OCI-LY7 (cell line): ENCODE results near the gene TMEM178B. TPM values are rescaled to one million over a fixed set of nuclear protein-coding genes. Genes with fewer than 3 reads are reported as not detected.

ENCODE experiments used
- BruUV-seq: library from RNA; stranded (reverse); fragments of 400-500 nt; replicated peaks from 2 replicates; lab custom pipeline; 2021; lab: Mats Ljungman, UMichigan
- CTCF ChIA-PET: fragments of 300-600 bp; sonication (Branson Sonifier 250); formaldehyde crosslinking; loops from one replicate; lab custom pipeline; 2022; ENCODE audit warnings: antibody characterized with exemption; ENCODE audit not compliant: unreplicated experiment; lab: Charles Lee
- POLR2A ChIA-PET: fragments of 300-600 bp; sonication (Branson Sonifier 250); formaldehyde crosslinking; loops from one replicate; lab custom pipeline; 2022; ENCODE audit warnings: antibody characterized with exemption; lab: Charles Lee
- DNase-seq: peaks from one replicate; pipeline ENCODE4 v3.0.0-alpha.2; 2015; ENCODE audit warnings: low spot score
- H2AFZ ChIP-seq: fragments of 200-600 bp; sonication (generic), shearing (Covaris generic); 2 replicates; pipeline ENCODE4 v1.6.1; 2014; ENCODE audit warnings: mild to moderate bottlenecking, antibody characterized with exemption, low read length, moderate library complexity
- H3K27ac ChIP-seq: fragments of 200-600 bp; sonication (generic); 2 replicates; pipeline ENCODE4 v1.5.1; 2014; ENCODE audit warnings: mixed run types, low read depth, mild to moderate bottlenecking, moderate library complexity, low read length, inconsistent platforms; ENCODE audit not compliant: poor library complexity, severe bottlenecking
- H3K36me3 ChIP-seq: fragments of 200-600 bp; sonication (generic); 2 replicates; pipeline ENCODE4 v1.6.1; 2014; ENCODE audit warnings: mild to moderate bottlenecking, antibody characterized with exemption, low read length, moderate library complexity, mixed read lengths; ENCODE audit not compliant: insufficient read depth
- H3K4me1 ChIP-seq: fragments of 200-600 bp; sonication (generic); 2 replicates; pipeline ENCODE4 v1.5.1; 2014; ENCODE audit warnings: mild to moderate bottlenecking, low read length; ENCODE audit not compliant: insufficient read depth, poor library complexity, severe bottlenecking
- H3K4me2 ChIP-seq: fragments of 200-600 bp; sonication (generic); 2 replicates; pipeline ENCODE4 v1.6.1; 2014; ENCODE audit warnings: mild to moderate bottlenecking, low read length
- H3K4me3 ChIP-seq: fragments of 200-600 bp; sonication (generic); 2 replicates; pipeline ENCODE4 v1.5.1; 2014; ENCODE audit warnings: mild to moderate bottlenecking, low read depth, low read length; ENCODE audit not compliant: poor library complexity, severe bottlenecking
- H3K79me2 ChIP-seq: fragments of 200-600 bp; sonication (generic); 2 replicates; pipeline ENCODE4 v1.6.1; 2016; ENCODE audit warnings: low read depth, mild to moderate bottlenecking, low read length, moderate library complexity, mixed read lengths; ENCODE audit not compliant: insufficient read depth
- H3K9me2 ChIP-seq: fragments of 200-600 bp; sonication (generic); 2 replicates; pipeline ENCODE4 v1.6.1; 2016; ENCODE audit warnings: mild to moderate bottlenecking, low read length, mixed read lengths; ENCODE audit not compliant: insufficient read depth
- H3K9me3 ChIP-seq: fragments of 200-600 bp; sonication (generic); 2 replicates; pipeline ENCODE4 v1.6.1; 2014; ENCODE audit warnings: mild to moderate bottlenecking, mixed run types, low read length, mixed read lengths
- H4K20me1 ChIP-seq: fragments of 200-600 bp; sonication (generic); 2 replicates; pipeline ENCODE4 v1.6.1; 2014; ENCODE audit warnings: mild to moderate bottlenecking, antibody characterized with exemption, low read length, moderate library complexity, mixed read lengths; ENCODE audit not compliant: insufficient read depth
- CTCF ChIP-seq: fragments of 200-600 bp; sonication (generic); conservative IDR thresholded peaks from 2 replicates; pipeline ENCODE4 v1.5.1; 2014; ENCODE audit warnings: mild to moderate bottlenecking, antibody characterized with exemption, low read length, moderate library complexity, mixed read lengths
- EZH2phosphoT487 ChIP-seq: fragments of 200-600 bp; sonication (generic); IDR thresholded peaks from 2 replicates; pipeline ENCODE4 v1.6.1; 2018; ENCODE audit warnings: low read depth, borderline replicate concordance, mild to moderate bottlenecking, mixed run types, antibody characterized with exemption, low read length, moderate library complexity, mixed read lengths
- intact Hi-C: fragments of 100-400 bp; cut with micrococcal nuclease; formaldehyde crosslinking; loops from one replicate; pipeline ENCODE4 v1.10.0; 2022; ENCODE audit not compliant: unreplicated experiment
- total RNA-seq, 2 experiments: library from RNA; depleted of rRNA in 1 of 2; stranded (reverse); fragments of >200 nt in 1 of 2; shearing (Covaris generic) in 1 of 2; gene quantifications; 2 replicates each; pipeline ENCODE4 v1.2.3, GENCODE V29; 2014 to 2022

Gene TMEM178B
- total RNA-seq, 2 experiments from 2014 or later: not detected

DNA sequence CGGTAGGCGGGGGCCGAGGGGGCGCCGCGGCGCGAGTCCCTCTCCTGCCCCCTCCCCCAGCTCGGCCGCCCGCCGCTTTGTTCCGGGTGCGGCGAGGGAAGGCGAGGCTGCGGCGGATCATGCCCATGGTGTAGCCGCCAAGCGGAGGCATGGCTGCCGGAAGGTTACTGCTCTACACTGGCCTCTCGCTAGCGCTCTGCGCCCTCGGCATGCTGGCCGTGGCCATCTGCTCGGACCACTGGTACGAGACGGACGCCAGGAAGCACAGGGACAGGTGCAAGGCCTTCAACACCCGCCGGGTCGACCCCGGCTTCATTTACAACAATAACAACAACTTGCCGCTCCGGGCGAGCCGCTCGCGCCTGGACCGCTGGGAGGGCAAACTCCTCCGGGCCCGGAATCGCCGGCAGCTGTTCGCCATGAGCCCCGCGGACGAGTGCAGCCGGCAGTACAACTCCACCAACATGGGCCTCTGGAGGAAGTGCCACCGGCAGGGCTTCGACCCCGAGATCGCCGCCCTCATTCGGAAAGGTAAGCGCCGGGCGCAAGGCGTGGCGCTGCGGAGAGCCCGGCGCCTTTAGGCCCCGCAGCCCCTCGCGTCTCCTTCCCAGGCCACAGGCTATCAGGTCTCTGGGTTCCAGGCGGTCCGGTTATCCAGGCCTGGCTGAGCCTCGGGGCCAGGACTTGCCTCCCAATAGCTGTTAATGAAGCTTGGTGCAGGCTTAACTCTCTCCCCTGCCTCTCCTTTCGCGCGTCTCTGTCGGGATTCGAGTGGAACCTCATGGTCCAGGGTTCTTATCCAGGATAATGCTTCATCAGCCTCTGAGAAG is 513 bp downstream of the TMEM178B start:
- no peaks in the 10 kb centered on the region for H4K20me1 ChIP-seq
- H3K9me3 ChIP-seq: no peaks in the 10 kb centered on the region
- no TSS peak for BruUV-seq
- no peak for DNase-seq
- no peaks in the 10 kb centered on the region for H3K79me2 ChIP-seq
- H3K36me3 ChIP-seq: no peaks in the 10 kb centered on the region
- intact Hi-C loops: loop anchor here (5.0 kb wide), 1 partner anchor 458 kb away; no protein-coding TSS in a partner anchor
- TF ChIP-seq EZH2phosphoT487 (no peak), CTCF (no peak)
- H2AFZ ChIP-seq: no peak overlapping the region
- ChIA-PET CTCF (no interaction called here), POLR2A (no interaction called here)
- no peaks in the 10 kb centered on the region for H3K4me1 ChIP-seq
- H3K4me3 ChIP-seq: no peak overlapping the region
- H3K4me2 ChIP-seq: no peak overlapping the region
- H3K9me2 ChIP-seq: no peaks in the 10 kb centered on the region
- no peak overlapping the region for H3K27ac ChIP-seq

DNA sequence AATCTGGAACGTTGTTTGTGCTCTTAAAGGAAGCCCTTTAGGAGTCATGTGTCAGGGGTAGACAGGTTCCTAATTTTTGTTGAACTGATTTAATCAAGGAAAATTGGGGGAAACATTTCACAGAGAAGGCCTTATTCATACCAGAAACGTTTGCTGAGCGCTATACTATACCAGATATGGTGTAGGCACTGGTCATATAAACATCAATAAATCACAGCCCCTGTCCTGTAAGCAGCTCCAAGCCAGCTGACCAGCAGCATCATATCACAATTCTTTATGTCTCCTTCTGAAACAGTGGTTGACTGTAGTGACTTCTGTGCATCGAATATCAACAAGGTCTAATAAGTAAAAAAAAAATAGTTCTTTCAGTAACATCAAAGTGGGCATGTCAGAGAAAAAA is 1.1 kb downstream of the TMEM178B start:
- Histone ChIP-seq H3K27ac (no peak overlapping the region), H2AFZ (no peak overlapping the region), H3K4me3 (no peak overlapping the region), H4K20me1 (no peaks in the 10 kb centered on the region), H3K9me3 (no peaks in the 10 kb centered on the region), H3K4me1 (no peaks in the 10 kb centered on the region), H3K79me2 (no peaks in the 10 kb centered on the region), H3K36me3 (no peaks in the 10 kb centered on the region), H3K4me2 (no peak overlapping the region), H3K9me2 (no peaks in the 10 kb centered on the region)
- POLR2A ChIA-PET: interaction anchor here (0.7 kb wide), 1 partner anchor 106 kb away, joined by 3 read pairs; no protein-coding TSS in a partner anchor
- intact Hi-C loops: loop anchor here (5.0 kb wide), 1 partner anchor 457 kb away; no protein-coding TSS in a partner anchor
- CTCF ChIA-PET: no interaction called here
- no peak for TF ChIP-seq CTCF
- TF ChIP-seq EZH2phosphoT487: no peak
- no TSS peak for BruUV-seq
- DNase-seq: no peak

DNA sequence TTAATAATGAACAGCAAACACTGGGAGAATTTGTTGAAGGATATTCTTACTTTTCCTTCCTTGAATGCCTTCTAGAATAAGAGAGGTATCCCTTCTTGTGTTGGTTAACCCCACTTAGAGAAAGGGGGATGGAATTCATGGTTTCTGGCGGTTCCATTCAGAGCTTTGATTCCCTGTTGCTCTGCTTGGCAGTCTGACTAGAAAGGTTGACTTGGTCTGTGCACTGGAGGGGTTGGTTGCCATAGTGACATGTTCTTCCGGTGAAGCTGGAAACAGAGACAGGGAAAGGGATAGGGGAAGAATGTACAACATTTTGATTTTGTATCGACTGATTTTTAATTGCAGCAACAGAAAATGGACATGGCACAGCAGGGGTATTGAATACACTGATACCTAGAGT is 2.5 kb downstream of the TMEM178B start:
- H3K27ac ChIP-seq: no peak overlapping the region
- ChIA-PET CTCF (no interaction called here), POLR2A (no interaction called here)
- BruUV-seq: no TSS peak
- H3K4me3 ChIP-seq: no peak overlapping the region
- H3K79me2 ChIP-seq: no peaks in the 10 kb centered on the region
- no peaks in the 10 kb centered on the region for H3K4me1 ChIP-seq
- H4K20me1 ChIP-seq: no peaks in the 10 kb centered on the region
- H3K4me2 ChIP-seq: no peak overlapping the region
- intact Hi-C loops: no loop called here
- H3K36me3 ChIP-seq: no peaks in the 10 kb centered on the region
- no peaks in the 10 kb centered on the region for H3K9me2 ChIP-seq
- no peak overlapping the region for H2AFZ ChIP-seq
- TF ChIP-seq EZH2phosphoT487 (no peak), CTCF (no peak)
- no peak for DNase-seq
- H3K9me3 ChIP-seq: no peaks in the 10 kb centered on the region
